ENCODE measurements around the gene METTL16. TPM values are rescaled to one million over a fixed set of nuclear protein-coding genes. Genes with fewer than 3 reads are reported as not detected.
"Not testable (repeated sequence)": the region's sequence is repeated elsewhere in the genome, so short reads cannot be mapped to it uniquely, and the experiment has no call there.

The METTL16 gene
- total RNA-seq, 2 experiments from 2014 or later = 27.8 to 29.9 TPM

GRCh38 chr17:2457913-2458312, 53.8 kb downstream of the METTL16 start:
- peaks cover 25% of the 10 kb centered on the region for H3K36me3 Mint-ChIP-seq (ENCODE audit: low read depth)
- no peak overlapping the region for H3K4me3 Mint-ChIP-seq
- no peaks in the 10 kb centered on the region for H3K27me3 Mint-ChIP-seq
- no peaks in the 10 kb centered on the region for H3K9me3 Mint-ChIP-seq
- no peak overlapping the region for H3K27ac Mint-ChIP-seq
- DNase-seq = no peak
- H3K4me1 Mint-ChIP-seq = peaks cover 5% of the 10 kb centered on the region
- ChIA-PET CTCF (interaction anchor here (0.6 to 1.5 kb wide), 3 partner anchors 9 to 40 kb away, joined by 3 to 4 read pairs (median 3); no protein-coding TSS in a partner anchor), POLR2A (no interaction called here)

- no peak overlapping the region for H3K27ac Mint-ChIP-seq
- no peaks in the 10 kb centered on the region for H3K27me3 Mint-ChIP-seq
Observed at GRCh38 chr17:2456475-2456874, 55.2 kb downstream of the METTL16 start.

GRCh38 chr17:2455956-2456355, 55.7 kb downstream of the METTL16 start:
- Mint-ChIP-seq H3K27ac (no peak overlapping the region), H3K36me3 (ENCODE audit: low read depth) (peaks cover 11% of the 10 kb centered on the region), H3K4me1 (peaks cover 5% of the 10 kb centered on the region), H3K9me3 (no peaks in the 10 kb centered on the region), H3K27me3 (no peaks in the 10 kb centered on the region), H3K4me3 (no peak overlapping the region)
- POLR2A ChIA-PET = no interaction called here
- CTCF ChIA-PET = no interaction called here
- DNase-seq = no peak

More at GRCh38 chr17:2456475-2456874, 55.2 kb downstream of the METTL16 start:
- CTCF ChIA-PET = interaction anchor here (0.7 kb wide), 1 partner anchor 396 kb away, joined by 3 read pairs; no protein-coding TSS in a partner anchor
- no peaks in the 10 kb centered on the region for H3K9me3 Mint-ChIP-seq
- POLR2A ChIA-PET = no interaction called here
- H3K4me1 Mint-ChIP-seq = peaks cover 5% of the 10 kb centered on the region
- no peak for DNase-seq
- no peak overlapping the region for H3K4me3 Mint-ChIP-seq
- peaks cover 12% of the 10 kb centered on the region for H3K36me3 Mint-ChIP-seq (ENCODE audit: low read depth)

- no peak for DNase-seq
- no peak overlapping the region for H3K4me3 Mint-ChIP-seq
- H3K27me3 Mint-ChIP-seq = no peaks in the 10 kb centered on the region
- CTCF ChIA-PET = interaction anchor here (1.7 kb wide), 1 partner anchor 10 kb away, joined by 3 read pairs; no protein-coding TSS in a partner anchor
- H3K27ac Mint-ChIP-seq = no peak overlapping the region
- H3K9me3 Mint-ChIP-seq = no peaks in the 10 kb centered on the region
- POLR2A ChIA-PET = interaction anchor here (0.5 kb wide), 1 partner anchor 11 kb away, joined by 9 read pairs; no protein-coding TSS in a partner anchor
- peaks cover 3% of the 10 kb centered on the region for H3K36me3 Mint-ChIP-seq (ENCODE audit: low read depth)
- H3K4me1 Mint-ChIP-seq = no peaks in the 10 kb centered on the region
Observed at GRCh38 chr17:2453866-2454265, 57.8 kb downstream of the METTL16 start.

GRCh38 chr17:2453325-2453724, 58.4 kb downstream of the METTL16 start:
- ChIA-PET POLR2A (interaction anchor here (0.5 kb wide), 1 partner anchor 10 kb away, joined by 9 read pairs; no protein-coding TSS in a partner anchor), CTCF (interaction anchor here (1.7 kb wide), 1 partner anchor 10 kb away, joined by 3 read pairs; no protein-coding TSS in a partner anchor)
- no peak for DNase-seq
- Mint-ChIP-seq H3K27me3 (no peaks in the 10 kb centered on the region), H3K9me3 (no peaks in the 10 kb centered on the region), H3K27ac (no peak overlapping the region), H3K36me3 (ENCODE audit: low read depth) (peaks cover 3% of the 10 kb centered on the region), H3K4me1 (no peaks in the 10 kb centered on the region), H3K4me3 (no peak overlapping the region)

GRCh38 chr17:2452216-2452750, 59.4 kb downstream of the METTL16 start:
- ChIA-PET POLR2A (interaction anchor here (0.7 kb wide), 1 partner anchor 338 kb away, joined by 9 read pairs; no protein-coding TSS in a partner anchor), CTCF (interaction anchor here (0.6 to 1.7 kb wide), 3 partner anchors 11 to 503 kb away, joined by 3 read pairs; no protein-coding TSS in a partner anchor)
- no peak overlapping the region for H3K4me3 Mint-ChIP-seq
- H3K36me3 Mint-ChIP-seq (ENCODE audit: low read depth) = peaks cover 3% of the 10 kb centered on the region
- H3K27me3 Mint-ChIP-seq = no peaks in the 10 kb centered on the region
- H3K4me1 Mint-ChIP-seq = no peaks in the 10 kb centered on the region
- DNase-seq = no peak
- H3K27ac Mint-ChIP-seq = no peak overlapping the region
- H3K9me3 Mint-ChIP-seq = no peaks in the 10 kb centered on the region

- ChIA-PET CTCF (interaction anchor here (1.2 kb wide), 1 partner anchor 12 kb away, joined by 3 read pairs; no protein-coding TSS in a partner anchor), POLR2A (no interaction called here)
- Mint-ChIP-seq H3K9me3 (peaks cover 5% of the 10 kb centered on the region), H3K4me3 (no peak overlapping the region), H3K36me3 (ENCODE audit: low read depth) (peaks cover 11% of the 10 kb centered on the region), H3K4me1 (no peaks in the 10 kb centered on the region), H3K27ac (no peak overlapping the region), H3K27me3 (no peaks in the 10 kb centered on the region)
- DNase-seq = no peak
Observed at GRCh38 chr17:2450016-2450650, 61.6 kb downstream of the METTL16 start.

GRCh38 chr17:2449486-2449885, 62.2 kb downstream of the METTL16 start:
- H3K27me3 Mint-ChIP-seq = no peaks in the 10 kb centered on the region
- H3K4me3 Mint-ChIP-seq = no peak overlapping the region
- H3K36me3 Mint-ChIP-seq (ENCODE audit: low read depth) = peaks cover 12% of the 10 kb centered on the region
- CTCF ChIA-PET = interaction anchor here (1.1 to 1.2 kb wide), 2 partner anchors 9 to 11 kb away, joined by 3 read pairs; no protein-coding TSS in a partner anchor
- no peak overlapping the region for H3K27ac Mint-ChIP-seq
- peaks cover 5% of the 10 kb centered on the region for H3K9me3 Mint-ChIP-seq
- no peaks in the 10 kb centered on the region for H3K4me1 Mint-ChIP-seq
- POLR2A ChIA-PET = no interaction called here
- no peak for DNase-seq

- DNase-seq; H3K4me3 Mint-ChIP-seq; POLR2A ChIA-PET; H3K9me3 Mint-ChIP-seq; H3K27ac Mint-ChIP-seq; H3K36me3 Mint-ChIP-seq (ENCODE audit: low read depth); CTCF ChIA-PET; H3K27me3 Mint-ChIP-seq; H3K4me1 Mint-ChIP-seq: not testable (repeated sequence)
Observed at GRCh38 chr17:2447479-2447878, 64.2 kb downstream of the METTL16 start.

- CTCF ChIA-PET = no interaction called here
- Mint-ChIP-seq H3K27me3 (no peaks in the 10 kb centered on the region), H3K4me1 (no peaks in the 10 kb centered on the region), H3K36me3 (ENCODE audit: low read depth) (peaks cover 15% of the 10 kb centered on the region), H3K4me3 (no peak overlapping the region), H3K9me3 (peaks cover 5% of the 10 kb centered on the region), H3K27ac (no peak overlapping the region)
- no peak for DNase-seq
- POLR2A ChIA-PET = no interaction called here
Observed at GRCh38 chr17:2445638-2446037, 66.0 kb downstream of the METTL16 start.

GRCh38 chr17:2444382-2444781, 67.3 kb downstream of the METTL16 start:
- no peak overlapping the region for H3K4me3 Mint-ChIP-seq
- H3K27me3 Mint-ChIP-seq = no peaks in the 10 kb centered on the region
- ChIA-PET CTCF (interaction anchor here (0.5 to 0.8 kb wide), 2 partner anchors 28 to 103 kb away, joined by 3 read pairs; no protein-coding TSS in a partner anchor), POLR2A (interaction anchor here (0.6 kb wide), 1 partner anchor 262 kb away, joined by 3 read pairs; no protein-coding TSS in a partner anchor)
- H3K9me3 Mint-ChIP-seq = peaks cover 5% of the 10 kb centered on the region
- no peaks in the 10 kb centered on the region for H3K4me1 Mint-ChIP-seq
- no peak overlapping the region for H3K27ac Mint-ChIP-seq
- DNase-seq = no peak
- H3K36me3 Mint-ChIP-seq (ENCODE audit: low read depth) = peaks cover 17% of the 10 kb centered on the region

- no peak overlapping the region for H3K27ac Mint-ChIP-seq
- H3K36me3 Mint-ChIP-seq (ENCODE audit: low read depth) = peaks cover 27% of the 10 kb centered on the region
- ChIA-PET CTCF (no interaction called here), POLR2A (no interaction called here)
- H3K9me3 Mint-ChIP-seq = peaks cover 5% of the 10 kb centered on the region
- H3K4me1 Mint-ChIP-seq = no peaks in the 10 kb centered on the region
- DNase-seq = no peak
- H3K4me3 Mint-ChIP-seq = no peak overlapping the region
- no peaks in the 10 kb centered on the region for H3K27me3 Mint-ChIP-seq
Observed at GRCh38 chr17:2442166-2442565, 69.5 kb downstream of the METTL16 start.

- Mint-ChIP-seq H3K9me3 (peaks cover 2% of the 10 kb centered on the region), H3K4me3 (no peak overlapping the region), H3K4me1 (no peaks in the 10 kb centered on the region), H3K27ac (no peak overlapping the region), H3K36me3 (ENCODE audit: low read depth) (peaks cover 26% of the 10 kb centered on the region), H3K27me3 (no peaks in the 10 kb centered on the region)
- ChIA-PET CTCF (interaction anchor here (1.3 kb wide), 1 partner anchor 18 kb away, joined by 3 read pairs; no protein-coding TSS in a partner anchor), POLR2A (no interaction called here)
- no peak for DNase-seq
Observed at GRCh38 chr17:2440930-2441329, 70.8 kb downstream of the METTL16 start.
